ENCODE data around the gene KCTD16.

The KCTD16 gene

DNA sequence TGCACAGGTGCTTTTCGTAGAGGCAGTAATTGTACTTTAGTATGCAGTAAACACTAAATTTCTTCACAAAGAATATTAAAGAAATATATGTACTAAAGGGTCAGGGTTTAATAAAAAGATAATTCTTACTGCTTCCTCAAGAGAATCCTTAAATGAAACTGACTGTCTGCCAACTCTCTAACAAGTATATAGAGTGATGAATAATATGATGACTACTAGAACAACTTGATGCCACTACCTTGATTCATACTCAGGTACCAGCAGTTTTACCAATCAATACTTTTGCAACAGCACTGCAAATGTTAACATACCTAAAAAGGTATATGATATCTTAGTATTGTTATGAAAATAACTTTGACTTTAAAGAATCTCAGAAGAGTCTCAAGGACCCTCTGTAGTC is 4.0 kb upstream of the KCTD16 start:
- no peak for DNase-seq (ENCODE audit: low spot score)

DNA sequence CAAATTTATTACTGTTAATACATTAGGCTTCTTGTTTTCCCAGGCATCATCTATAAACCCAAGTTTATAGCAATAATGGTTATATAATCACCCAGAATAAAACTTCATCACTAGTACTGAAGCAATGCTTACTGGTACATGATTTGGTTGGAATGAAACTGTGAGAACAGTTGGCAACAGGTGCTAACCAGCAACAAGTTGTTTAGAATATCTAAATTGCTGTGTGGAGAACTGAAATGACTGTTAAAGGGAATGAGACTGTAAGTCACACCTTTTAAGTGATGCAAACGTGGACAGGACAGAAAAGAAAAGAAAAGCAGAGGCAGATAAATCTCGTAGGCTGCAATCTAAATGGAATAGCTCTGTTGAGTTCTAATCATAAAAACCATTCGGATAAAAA is 2.7 kb upstream of the KCTD16 start:
- no peak for DNase-seq (ENCODE audit: low spot score)

DNA sequence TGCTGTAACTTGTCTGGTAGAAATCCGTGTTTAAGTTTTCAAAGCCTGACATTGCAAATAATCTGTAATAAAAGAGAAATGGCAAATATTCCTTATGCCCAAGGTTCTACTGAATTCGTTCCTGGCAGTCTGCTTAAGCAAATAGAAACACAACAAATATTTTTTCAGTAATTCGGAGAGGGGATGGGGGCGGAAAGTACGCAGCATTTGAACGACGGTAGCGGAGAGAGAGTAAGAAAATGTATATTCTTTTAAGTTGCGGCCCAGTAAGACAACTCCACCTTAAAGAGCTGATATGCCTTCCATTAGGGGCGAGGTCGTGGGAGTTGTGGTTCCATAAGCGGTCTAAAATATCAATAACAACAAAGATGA is 783 bp upstream of the KCTD16 start:
- no peak for DNase-seq (ENCODE audit: low spot score)

DNA sequence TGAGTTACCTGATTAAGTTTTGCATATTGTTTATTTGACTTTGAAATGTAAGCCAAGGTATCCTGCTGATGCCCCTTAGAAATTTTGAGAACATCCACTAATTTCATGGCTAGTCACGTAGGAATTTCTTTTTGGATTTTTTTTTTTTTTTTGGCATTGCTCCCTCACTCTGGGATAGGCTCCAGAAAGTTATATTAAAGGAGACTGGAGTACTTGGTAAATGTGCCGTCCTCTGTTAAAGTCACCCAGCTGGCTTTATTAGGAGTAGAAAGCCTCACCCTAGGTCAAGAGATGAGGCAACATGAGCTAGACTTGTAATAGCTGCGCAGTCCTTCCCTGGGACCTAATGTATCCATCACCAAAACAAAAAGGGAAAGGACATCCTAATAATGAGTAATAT is 3.1 kb downstream of the KCTD16 start:
- no peak for DNase-seq (ENCODE audit: low spot score)

DNA sequence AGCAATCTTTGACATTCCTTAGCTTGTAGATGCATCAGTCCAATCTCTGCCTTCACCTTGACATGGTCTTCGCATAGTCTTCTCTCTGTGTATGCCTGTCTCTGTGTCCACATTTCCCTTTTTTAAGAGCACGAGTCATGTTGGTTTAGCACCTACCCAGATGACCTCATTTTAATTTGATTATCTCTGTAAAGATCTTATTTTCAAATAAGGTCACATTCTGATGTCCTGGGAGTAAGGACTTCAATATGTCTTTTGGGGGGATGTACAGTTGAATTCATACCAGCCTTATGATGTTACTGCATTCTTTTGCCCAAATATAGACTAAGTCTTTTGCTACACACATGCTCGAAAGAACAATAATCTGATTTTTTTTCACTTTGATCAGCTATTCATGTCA is 6.9 kb downstream of the KCTD16 start:
- DNase-seq (ENCODE audit: low spot score), result no peak

DNA sequence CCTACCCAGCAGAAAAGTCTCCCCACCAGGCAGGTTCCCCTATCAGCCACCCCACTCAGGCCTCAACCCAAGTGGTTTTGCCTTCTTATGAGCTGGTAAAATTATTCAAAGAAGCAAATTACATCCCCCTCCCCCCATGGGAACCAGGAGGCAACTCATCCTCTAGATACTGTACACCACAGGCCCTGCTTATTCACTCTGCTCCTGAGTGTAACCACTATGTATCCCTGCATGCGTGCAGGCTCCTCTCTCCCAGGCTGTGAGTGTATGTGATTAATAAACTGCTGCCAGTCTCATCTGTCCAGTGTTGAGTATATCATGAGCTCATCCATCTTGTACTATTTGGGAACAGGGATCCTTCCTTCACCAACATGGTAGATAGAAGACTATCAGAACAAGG is 8.6 kb downstream of the KCTD16 start:
- DNase-seq (ENCODE audit: low spot score), result no peak

DNA sequence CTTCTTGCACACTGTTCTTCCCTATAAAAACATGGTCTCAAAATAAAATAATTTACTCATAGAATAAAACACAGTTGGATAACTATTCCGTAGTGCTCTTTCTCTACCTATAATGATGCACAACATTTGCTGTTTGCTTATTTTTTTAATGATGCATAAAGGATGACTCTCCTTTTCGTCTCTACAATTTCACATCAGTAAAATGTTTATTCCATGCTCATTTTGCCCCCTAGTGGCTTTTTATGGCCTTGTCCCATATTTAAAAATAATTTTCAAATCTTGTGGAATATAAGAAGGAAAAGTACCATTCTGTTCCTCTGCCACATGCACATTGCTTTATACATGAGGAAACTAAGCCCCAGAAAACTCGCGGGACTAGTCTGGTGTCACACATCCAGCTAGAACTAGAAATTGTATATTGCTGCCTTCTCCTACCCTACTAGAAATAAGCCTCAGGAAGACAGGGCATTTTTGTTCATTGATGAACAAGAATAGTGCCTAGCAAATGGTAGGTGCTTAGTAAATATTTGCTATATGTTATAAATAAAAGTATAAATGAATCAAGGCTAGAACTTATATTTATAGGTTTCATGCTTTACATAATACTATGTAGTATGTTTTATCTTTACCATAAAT is 12.7 kb downstream of the KCTD16 start:
- DNase-seq (ENCODE audit: low spot score), result no peak

DNA sequence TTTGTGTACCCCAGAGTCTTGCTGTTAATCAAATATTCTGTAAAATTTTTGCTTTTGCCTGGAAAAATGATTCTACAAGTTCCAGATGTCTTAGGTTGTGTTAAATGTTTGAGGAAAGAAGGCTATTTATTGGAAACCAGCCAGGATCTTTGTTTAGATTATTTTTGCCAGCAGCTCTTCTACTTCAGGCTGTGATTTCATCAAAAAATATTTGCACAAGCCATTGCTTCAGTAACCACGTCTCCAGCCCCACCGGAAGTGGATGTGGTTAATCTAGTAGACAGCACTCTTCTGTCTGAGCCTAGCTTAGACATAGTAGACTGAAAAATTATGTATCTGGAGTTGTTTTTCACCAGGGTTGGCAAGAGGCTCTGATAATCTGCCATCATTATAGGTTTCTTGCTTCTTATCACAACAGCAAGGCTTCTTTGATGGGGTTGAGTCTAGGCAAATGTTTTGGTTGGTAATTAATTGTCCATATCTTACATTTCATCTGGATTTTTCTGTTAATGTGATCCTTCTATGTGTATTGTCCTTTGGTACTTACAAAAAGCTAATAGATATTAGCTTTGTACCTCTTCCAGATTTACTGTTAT is 17.1 kb downstream of the KCTD16 start:
- no peak for DNase-seq (ENCODE audit: low spot score)

DNA sequence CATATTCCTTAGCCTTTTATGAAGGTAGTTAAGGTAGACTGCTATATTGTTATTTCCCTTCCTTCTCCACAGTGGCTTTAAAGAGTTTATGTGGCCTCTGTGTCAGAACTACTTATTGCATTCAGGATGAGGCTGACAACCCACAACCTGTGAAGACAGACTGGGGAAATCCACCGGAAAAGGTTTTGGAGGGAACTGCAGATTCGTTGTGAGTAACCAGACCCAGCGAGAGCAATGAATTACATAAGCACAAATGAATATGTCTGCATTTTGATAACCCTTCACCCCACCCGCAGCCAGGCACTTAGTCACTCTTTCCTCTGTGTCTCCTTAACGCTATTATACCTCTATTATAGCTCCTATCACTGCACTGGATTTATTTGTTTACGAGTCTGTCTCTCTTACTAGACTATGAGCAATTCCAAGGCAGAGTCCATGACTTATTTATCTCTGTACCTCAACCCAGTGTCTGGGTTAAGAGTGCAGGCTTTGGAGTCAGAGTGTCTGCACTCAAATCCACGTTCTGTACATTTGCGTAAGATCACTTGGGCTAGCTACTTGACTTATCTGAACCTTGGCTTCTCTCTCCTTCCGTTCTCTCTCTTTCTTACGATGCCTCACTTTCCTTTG is 19.2 kb downstream of the KCTD16 start:
- no peak for DNase-seq (ENCODE audit: low spot score)

DNA sequence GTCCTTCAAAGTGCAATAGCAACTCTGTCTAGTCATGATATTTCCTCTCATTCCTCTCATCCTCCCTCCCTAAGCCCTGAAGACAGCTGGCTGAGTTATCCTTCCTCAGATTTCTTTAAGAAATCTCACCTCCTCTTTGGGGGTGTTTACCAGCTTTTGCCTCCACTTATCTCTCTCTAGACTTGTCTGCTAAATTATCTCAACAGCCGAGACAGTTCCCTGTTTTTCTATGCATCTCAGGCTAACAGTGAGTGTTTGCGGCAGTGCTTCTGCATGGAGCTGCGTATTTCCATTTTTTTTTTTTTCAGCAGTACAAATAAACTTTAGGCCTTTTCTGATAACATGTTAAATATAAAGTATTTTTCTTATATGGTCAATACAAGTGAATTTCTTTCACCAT is 20.9 kb downstream of the KCTD16 start:
- no peak for DNase-seq (ENCODE audit: low spot score)

DNA sequence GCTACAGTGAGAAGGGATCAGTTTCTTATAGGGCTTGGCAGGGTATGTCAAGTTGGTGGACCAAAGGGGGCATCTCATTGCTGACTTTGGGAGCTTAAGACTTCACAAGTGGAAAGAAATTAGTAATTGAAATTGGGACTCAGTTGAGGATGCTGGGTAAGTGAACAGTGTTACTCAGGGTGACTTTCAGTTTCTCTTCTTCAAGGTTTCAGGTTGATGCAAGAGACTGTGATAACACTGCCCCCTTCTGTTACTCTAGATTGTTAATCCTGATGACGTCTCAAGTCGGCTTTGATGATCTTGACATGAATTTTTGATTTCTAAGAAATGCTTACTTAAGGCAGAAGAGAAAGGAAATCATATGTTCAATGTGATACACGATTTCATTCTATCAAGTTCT is 21.3 kb downstream of the KCTD16 start:
- peak; percentile 19 for DNase-seq (ENCODE audit: low spot score)

DNA sequence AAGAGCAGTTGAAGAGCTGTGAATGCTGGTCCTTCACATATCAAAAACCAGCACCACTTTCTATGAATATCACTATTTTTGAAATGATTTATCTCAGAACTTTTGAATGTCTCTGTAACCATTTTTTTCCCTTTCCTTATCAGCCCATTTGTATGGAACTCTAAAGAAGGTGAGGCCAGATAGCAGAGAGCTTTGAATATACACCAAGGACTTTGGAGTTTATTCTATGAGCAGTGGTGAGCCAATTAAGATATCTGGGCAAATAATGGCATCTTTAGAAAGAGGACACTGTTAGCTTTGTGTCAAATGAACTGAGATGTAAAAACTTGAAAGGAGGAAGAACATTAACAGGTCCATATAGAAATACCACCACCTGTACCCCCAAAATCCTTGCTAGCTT is 22.0 kb downstream of the KCTD16 start:
- no peak for DNase-seq (ENCODE audit: low spot score)

DNA sequence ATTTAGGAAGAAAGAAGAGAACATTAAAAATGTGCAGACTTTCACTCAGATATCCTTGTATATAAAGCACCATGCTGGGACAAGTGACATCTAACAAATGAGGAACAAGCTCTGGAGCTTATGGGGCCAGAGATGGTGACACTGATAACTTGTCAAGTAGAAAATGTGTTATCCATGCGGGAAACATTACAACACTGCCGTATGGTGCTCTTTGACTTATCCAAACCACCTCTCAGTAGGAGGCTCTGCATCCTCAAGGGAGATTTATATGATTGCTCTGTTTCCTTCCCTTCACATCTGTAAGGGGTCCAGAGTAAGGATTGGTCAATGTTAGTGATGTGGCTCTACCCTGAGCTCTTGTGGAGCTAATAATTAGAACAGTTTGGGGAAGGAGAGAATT is 23.5 kb downstream of the KCTD16 start:
- no peak for DNase-seq (ENCODE audit: low spot score)

DNA sequence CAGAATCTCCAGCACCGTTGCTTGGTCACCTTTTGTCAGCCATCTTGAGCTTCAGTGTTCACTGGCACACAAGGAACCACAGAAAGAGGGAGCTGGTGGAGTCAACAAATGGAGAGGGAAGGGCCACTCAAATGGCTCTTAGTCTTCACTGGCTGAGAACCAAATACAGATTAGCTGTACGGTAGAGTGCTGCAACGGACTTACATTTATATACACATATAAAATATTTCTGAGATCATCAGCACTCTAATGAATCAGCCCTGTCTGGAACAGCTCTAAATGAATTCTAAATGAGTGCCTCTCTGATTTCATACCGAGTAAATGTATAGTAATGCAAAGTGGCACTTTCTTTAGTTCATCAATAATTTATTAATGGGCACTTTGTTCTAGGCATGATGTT is 24.8 kb downstream of the KCTD16 start:
- no peak for DNase-seq (ENCODE audit: low spot score)

DNA sequence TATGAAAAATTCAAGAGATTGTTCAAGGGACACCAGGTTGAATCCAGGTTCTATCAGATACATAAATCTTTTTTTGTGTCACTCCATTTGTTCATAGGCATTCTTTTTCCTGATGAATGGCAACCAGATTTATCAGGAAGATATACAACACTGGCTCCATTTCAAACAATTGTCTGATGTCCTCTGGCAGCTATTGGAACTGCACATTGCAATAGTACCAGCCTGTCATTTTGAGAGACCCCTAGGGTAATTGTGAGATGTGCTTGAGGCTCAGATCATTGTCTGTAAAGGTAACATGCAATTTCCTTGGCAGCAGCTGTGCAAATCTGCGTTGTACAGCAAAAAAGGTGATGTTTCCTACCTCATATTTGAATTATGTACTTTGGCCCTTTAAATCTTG is 25.9 kb downstream of the KCTD16 start:
- no peak for DNase-seq (ENCODE audit: low spot score)

DNA sequence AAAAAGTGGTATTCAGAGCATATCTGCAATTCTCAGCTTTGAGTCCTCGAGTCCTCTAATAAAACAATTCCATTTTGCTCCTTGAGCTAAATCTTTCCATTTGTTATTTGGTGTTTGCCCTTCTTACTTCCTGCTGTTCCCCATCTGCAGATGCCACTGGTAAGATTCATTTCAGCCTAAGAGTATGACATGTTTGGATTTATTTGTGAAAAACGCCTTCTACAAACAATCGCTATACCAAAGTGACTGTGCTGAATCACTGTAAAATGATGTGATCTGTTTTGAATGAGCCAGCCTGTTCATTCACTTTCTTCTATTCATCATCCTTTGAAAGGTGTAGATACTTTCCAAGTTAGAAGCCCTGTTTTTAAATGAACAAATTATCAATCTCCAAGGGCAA is 27.7 kb downstream of the KCTD16 start:
- no peak for DNase-seq (ENCODE audit: low spot score)

DNA sequence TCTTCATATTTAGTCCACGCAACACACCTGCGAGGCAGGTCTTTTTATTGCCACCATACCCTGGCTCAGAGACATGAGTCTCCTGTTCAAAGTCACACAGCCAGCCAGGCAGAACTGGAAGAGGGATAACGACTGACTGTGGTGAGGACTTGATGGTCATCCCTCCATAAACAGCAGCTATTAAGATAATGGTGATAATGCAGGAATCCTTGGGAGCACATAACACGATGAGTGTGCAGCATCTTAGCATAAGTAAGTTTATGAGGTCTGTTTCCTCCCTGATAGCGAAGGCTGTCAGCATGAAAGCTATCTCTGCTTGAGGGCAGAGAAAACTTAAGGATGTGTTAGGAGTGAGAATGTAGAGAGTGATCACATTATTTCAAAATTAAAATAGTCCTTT is 30.9 kb downstream of the KCTD16 start:
- DNase-seq (ENCODE audit: low spot score), result no peak

DNA sequence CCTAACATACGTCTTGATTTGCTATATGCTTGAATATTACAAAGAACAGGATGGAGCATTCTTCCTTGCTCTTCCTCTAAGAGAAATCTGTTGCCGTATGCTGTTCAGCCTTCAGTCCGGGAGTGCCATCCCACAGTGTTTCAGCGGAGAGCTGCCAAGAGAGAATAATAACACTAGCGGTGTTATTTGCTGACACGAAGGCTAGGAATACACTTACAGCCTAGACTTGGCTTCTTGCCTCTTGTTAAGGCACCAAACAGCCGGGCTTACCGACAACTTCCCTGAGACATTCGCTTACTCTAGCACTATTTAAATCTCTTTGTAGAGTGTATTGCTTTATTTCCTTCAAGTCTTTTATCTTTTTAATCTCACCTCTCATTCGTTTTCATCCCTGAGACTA is 31.4 kb downstream of the KCTD16 start:
- no peak for DNase-seq (ENCODE audit: low spot score)

DNA sequence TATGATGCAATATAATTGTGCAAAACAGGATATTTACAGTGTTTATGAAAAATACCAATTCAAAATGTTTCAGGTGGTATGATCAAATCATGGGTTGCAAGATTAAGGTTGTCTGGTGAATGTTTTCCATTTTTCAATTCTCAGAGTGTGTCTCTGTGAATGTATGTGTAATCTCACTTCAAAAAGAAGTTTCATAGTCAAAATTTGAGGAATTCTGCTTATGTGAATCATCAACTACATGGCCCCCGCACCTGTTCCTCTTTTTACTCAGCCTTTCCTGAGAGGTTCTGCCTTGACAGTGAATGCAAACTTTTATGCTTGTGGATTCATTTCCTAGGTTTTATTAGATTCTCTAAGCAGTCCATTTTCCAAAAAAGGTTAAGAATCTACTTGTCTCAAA is 32.1 kb downstream of the KCTD16 start:
- DNase-seq (ENCODE audit: low spot score), result no peak

DNA sequence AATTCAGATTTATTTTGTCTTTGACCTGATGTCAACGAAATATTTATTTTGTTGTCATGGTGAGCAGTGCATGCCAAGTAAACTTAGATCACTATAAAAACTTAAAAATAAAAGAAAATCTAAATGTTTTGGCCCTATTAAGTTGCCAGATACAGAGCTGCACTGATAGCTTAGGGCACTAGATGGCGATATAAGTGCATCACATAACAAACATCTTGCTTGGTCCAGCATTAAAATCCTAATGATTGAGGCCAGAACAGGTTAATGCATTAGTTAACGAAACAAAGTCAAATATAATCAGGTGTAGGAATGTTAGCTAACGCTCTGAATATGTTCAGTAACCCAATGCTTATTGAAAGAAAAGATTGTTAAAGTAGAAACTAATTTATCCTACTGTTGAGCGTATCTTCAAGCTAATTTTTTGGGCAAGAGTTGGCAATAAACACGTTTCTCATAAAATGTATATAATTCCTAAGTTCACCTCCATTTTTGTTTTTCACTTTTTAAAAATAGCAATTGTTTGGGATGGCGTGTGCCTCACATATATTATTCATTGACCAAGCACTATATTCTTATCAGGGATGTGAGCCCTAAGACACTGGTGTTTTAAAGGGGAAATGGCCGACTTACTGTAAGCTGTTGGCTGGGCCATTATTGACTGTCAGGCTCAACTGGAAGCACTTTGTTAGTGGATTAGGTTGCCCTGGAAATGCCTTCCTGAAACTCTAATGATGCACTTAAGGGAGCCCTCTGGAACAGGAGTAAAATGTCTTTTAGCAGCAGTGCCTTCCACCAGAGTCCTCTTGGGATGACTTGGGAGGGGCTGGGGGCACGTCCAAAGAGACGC is 33.3 kb downstream of the KCTD16 start:
- DNase-seq (ENCODE audit: low spot score), result peak; percentile 37

DNA sequence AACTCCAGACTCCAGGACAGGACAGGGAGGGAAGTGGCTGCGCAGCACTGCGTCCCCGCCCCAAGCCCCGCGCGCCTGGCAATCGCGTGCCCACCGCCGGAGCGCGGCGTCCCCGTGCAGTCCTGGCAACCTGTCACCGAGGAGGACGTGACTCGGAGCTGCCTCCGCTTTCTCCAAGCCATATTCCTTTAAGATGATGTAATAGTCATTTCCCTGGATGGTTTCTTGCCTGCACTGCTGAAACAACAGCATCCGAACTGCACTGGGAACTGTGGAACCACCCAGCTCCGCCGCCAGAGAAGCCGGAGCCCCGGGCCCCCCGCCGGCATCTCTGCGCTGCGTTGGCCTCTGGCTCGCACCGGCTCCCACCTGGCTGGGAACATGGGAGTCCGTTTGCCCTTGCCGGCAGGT is 34.5 kb downstream of the KCTD16 start:
- peak; percentile 28 for DNase-seq (ENCODE audit: low spot score)

DNA sequence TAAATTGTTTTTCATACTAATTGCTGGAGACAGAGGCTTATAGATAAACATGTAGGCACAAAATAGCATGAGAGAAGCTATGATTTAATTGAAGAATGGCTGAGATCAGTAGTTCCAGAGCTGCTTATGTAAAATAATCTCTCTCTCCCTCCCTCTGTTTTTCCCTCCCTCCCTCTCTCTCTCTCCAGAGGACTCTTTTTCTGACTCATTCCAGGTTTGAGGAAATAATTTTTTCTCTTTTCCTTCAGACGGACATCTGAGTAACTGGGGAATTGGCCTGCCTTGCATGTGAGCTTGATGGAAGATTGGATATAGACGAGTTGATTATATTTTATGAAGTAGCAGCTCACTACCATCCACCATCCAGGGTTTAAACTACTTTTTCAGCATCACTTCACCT is 35.5 kb downstream of the KCTD16 start:
- no peak for DNase-seq (ENCODE audit: low spot score)

DNA sequence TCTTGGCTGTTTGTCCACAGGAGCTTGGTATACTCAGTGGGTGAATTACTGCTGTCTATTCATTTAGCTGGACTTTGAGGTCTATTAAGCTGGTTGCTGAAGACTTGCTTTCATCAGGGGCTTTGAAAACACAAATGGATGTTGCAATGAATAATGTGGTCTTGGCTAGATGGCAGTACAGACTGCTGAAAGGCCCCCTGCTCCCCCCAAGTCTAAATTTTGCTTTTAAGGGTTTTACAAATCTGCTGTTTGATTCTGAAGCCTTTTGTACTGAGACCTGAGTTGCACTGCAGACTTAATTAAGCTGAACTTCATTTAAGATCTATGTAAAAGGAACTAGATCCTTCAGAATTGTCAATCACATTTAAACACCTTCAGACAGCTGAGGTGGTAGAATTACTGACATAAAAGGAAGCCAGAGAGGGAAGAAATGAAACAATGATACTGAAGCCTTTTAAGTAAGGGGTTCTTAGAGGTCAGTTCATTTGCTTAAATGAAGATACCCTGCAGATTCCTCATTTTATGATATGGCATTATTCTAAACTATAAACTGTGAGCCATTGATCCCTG is 37.3 kb downstream of the KCTD16 start:
- DNase-seq (ENCODE audit: low spot score), result no peak
